GM19025 (cell line): Measurements from ENCODE around the gene ZNF101.
"Not testable (repeated sequence)": the region's sequence is repeated elsewhere in the genome, so short reads cannot be mapped to it uniquely, and the experiment has no call there.

ENCODE experiments used
- ATAC-seq: cut with Tn5 transposase; IDR thresholded peaks from one replicate; pipeline ENCODE4 v1.9.1; 2021; ENCODE audit warnings: mild to moderate bottlenecking, low read depth, moderate library complexity; ENCODE audit not compliant: unreplicated experiment

ZNF101 gene

DNA sequence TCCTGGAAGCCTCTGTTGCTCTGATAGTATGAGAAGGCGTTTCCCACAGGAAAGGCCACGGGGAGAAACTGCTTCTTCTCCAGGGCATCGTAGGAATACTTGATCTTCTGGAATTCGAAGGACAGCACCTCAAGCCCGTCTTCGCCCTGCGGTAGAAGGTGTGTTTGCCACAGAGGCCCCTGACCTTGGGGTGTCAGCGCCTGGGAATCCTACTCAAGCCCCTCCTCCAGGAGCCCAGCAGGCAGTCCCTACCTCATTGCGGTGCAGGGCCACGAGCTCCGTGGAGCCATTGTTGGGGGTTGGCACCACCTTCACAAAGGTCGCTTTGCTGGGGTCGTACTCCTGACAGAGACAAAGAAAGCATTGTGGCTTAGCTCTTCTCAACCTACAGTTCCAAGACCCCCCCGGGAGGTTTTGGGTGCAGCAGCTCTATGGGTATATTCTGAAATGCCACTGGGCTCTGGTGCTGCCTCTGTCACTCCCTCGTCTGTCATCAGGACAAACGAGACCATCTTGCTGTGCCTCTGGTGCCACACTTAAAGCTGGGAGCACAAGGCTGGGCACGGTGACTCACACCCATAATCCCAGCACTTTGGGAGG is 8.9 kb upstream of the ZNF101 start:
- ATAC-seq = no peak

- ATAC-seq = no peak
Measured at GRCh38 chr19:19661141-19661674, 7.4 kb upstream of the ZNF101 start.

DNA sequence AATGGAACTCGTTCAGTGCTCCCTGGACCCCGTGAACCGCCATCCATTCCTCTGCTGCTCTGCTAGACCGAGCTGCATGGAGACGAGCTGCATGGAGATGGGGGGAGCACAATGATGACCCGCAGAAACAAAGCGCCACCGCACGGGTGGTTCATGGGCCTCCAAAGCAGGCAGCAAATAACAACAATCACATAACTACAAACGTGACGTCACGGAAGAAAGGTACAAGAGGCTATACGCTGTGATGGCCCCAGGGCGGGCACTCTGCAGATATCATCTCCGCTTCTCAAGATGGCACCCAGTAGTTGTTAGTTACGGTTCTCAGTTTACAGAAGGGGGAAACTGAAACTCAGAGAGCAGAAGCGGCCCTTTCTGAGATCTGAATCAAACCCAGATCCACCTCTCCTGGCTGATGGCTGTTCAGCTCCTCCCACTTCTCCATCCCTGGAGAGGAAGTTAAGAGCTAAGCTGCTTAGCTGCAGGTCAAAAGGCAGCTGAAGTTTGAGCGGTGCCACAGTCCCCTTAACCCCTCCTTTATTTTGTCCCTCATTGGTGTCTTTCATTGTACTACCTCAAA is 6.9 kb upstream of the ZNF101 start:
- ATAC-seq = peak; percentile 40

- ATAC-seq = no peak
Measured at GRCh38 chr19:19662344-19662743, 6.3 kb upstream of the ZNF101 start.

GRCh38 chr19:19662871-19663255 is 5.8 kb upstream of the ZNF101 start:
- ATAC-seq = no peak

GRCh38 chr19:19663256-19664120 is 5.2 kb upstream of the ZNF101 start, which contains the start of gene ATP13A1:
Gene ATP13A1 (minus strand): TSS chr19:19663676. CDS start chr19:19663666, 10 bp downstream.
- peak; percentile 67 for ATAC-seq

DNA sequence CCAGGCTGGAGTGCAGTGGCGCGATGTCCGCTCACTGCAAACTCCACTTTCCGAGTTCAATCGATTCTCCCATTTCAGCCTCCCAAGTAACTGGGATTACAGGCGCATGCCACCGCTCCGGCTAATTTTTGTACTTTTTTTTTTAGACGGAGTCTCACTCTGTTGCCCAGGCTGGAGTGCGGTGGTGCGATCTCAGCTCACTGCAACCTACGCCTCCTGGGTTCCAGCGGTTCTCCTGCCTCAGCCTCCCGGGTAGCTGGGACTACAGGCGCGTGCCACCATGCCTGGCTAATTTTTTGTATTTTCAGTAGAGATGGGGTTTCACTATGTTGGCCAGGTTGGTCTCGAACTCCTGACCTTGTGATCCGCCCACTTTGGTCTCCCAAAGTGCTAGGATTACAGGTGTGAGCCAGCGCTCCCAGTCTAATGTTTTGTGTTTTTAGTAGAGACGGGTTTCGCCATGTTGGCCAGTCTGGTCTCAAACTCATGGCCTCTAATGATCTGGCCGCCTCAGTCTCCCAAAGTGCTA is 3.2 kb upstream of the ZNF101 start:
- ATAC-seq = not testable (repeated sequence)

- ATAC-seq = no peak
Measured at GRCh38 chr19:19670070-19670551, 1.5 kb downstream of the ZNF101 start.

DNA sequence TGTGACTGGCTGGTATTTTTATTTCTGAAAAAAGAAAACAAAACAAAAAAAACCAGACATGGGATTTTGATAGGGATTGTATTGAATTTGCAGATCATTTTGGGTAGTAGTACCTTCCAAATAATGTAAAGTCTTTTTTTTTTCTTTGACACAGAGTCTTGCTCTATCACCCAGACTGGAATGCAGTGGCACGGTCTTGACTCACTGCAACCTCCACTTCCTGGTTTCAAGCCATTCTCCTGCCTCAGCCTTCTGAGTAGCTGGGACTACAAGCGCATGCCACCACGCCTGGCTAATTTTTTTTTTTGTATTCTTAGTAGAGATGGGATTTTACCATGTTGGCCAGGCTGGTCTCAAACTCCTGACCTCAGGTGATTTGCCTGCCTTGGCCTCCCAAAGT is 4.2 kb downstream of the ZNF101 start:
- no peak for ATAC-seq

DNA sequence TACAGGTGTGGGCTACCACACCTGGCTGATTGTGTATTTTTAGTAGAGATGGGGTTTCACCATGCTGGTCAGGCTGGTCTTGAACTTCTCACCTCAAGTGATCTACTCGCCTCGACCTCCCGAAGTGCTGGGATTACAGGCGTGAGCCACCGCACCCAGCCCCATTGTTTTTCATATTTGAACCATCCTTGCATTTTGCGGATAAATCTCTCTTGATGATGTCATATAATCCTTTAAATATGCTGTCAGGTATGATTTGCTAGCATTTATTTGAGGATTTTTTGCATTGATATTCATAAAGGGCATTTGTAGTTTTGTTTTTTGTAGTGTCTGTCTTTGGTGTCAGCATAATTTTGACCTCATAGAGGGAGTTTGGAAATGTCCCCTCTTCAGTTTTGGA is 5.7 kb downstream of the ZNF101 start:
- no peak for ATAC-seq

- no peak for ATAC-seq
Measured at GRCh38 chr19:19677579-19677978, 8.9 kb downstream of the ZNF101 start.

DNA sequence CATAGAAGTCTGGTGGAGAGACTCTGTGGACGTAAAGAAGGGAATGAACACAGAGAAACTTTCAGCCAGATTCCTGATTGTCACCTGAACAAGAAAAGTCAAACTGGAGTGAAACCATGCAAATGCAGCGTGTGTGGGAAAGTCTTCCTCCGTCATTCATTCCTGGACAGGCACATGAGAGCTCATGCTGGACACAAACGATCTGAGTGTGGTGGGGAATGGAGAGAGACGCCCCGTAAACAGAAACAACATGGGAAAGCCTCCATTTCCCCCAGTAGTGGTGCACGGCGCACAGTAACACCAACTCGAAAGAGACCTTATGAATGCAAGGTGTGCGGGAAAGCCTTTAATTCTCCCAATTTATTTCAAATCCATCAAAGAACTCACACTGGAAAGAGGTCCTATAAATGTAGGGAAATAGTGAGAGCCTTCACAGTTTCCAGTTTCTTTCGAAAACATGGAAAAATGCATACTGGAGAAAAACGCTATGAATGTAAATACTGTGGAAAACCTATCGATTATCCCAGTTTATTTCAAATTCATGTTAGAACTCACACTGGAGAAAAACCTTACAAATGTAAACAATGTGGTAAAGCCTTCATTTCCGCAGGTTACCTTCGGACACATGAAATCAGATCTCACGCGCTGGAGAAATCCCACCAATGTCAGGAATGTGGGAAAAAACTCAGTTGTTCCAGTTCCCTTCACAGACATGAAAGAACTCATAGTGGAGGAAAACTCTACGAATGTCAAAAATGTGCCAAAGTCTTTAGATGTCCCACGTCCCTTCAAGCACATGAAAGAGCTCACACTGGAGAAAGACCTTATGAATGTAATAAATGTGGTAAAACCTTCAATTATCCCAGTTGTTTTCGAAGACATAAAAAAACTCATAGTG is 10.8 kb downstream of the ZNF101 start:
- ATAC-seq = no peak

- ATAC-seq = not testable (repeated sequence)
Measured at GRCh38 chr19:19686119-19686518, 17.5 kb downstream of the ZNF101 start.

DNA sequence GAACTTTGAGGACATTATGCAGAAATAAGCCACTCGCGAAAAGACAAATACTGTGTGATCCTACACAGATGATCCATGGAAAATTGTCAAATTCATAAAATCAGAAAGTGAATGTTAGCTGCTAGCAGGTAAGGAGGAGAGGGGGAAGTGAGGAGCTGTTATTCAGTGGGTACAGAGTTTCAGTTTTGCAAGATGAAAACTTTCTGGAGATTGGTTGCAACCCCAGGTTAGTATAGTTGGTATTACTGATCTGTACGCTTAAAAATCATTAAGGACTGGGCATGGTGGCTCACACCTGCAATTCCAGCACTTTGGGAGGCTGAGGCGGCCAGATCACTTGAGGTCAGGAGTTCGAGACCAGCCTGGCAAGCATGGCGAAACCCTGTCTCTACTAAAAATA is 17.9 kb downstream of the ZNF101 start:
- ATAC-seq = no peak

- ATAC-seq = no peak
Measured at GRCh38 chr19:19687090-19687489, 18.5 kb downstream of the ZNF101 start.

GRCh38 chr19:19689023-19689422 is 20.4 kb downstream of the ZNF101 start:
- ATAC-seq = not testable (repeated sequence)

DNA sequence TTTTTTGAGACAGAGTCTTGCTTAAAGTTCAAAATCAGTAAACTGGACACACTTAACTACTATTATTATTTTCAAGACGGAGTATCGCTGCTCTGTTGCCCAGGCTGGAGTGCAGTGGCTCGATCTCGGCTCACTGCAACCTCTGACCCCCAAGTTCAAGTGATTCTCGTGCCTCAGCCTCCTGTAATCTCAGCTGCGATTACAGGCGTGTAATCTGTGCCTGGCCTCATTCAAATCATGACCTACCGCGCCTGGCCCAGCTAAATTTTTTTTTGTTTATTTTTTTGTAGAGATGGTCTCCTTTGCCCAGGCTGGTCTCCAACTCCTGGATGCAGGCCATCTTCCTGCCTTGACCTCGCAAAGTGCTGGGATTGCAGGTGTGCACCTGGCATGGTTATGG is 23.0 kb downstream of the ZNF101 start:
- ATAC-seq = no peak

DNA sequence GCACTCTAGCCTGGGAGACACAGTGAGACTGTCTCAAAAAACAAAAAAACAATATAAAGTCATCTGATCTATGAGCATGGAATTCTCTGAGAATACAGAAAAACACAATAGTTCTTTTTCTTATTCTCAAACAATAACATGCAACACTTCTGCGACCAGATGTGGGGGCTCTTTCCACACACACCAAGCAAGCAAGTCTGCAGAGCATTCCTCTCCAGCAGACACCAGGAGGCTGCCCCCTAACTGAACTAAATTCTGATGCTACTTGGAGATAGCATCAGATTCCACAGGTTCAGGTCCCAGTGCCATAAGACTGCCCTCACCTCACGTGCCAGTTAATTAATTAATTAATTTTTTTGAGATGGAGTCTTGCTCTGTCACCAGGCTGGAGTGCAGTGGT is 27.7 kb downstream of the ZNF101 start:
- ATAC-seq = no peak

- ATAC-seq = no peak
Measured at GRCh38 chr19:19697589-19697988, 28.9 kb downstream of the ZNF101 start.

DNA sequence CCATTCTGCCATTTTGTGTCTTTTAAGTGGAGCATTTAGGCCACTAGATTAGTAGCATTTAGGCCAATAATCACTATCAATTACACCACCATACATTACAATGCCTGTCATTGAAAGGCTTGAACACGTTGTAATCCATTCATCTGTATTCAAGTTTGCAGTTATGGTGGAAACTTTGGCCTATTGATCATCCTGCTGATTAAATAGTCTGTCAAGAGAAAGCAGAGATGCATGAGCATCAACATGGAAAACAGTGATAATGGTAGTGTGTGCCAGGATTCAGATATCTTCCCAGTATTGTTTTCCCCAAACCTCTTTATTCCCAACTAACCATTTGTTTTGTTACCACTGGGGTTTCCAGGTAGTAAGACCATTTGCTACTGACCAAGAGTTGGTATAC is 31.9 kb downstream of the ZNF101 start:
- ATAC-seq = not testable (repeated sequence)
